HG03280 (cell line): Measurements from ENCODE around the gene SYNE2.
"Not testable (repeated sequence)": the region's sequence is repeated elsewhere in the genome, so short reads cannot be mapped to it uniquely, and the experiment has no call there.

Source experiments
- ATAC-seq: cut with Tn5 transposase; IDR thresholded peaks from one replicate; pipeline ENCODE4 v1.9.1; 2021; ENCODE audit warnings: mild to moderate bottlenecking, moderate library complexity; ENCODE audit not compliant: unreplicated experiment

SYNE2 gene

DNA sequence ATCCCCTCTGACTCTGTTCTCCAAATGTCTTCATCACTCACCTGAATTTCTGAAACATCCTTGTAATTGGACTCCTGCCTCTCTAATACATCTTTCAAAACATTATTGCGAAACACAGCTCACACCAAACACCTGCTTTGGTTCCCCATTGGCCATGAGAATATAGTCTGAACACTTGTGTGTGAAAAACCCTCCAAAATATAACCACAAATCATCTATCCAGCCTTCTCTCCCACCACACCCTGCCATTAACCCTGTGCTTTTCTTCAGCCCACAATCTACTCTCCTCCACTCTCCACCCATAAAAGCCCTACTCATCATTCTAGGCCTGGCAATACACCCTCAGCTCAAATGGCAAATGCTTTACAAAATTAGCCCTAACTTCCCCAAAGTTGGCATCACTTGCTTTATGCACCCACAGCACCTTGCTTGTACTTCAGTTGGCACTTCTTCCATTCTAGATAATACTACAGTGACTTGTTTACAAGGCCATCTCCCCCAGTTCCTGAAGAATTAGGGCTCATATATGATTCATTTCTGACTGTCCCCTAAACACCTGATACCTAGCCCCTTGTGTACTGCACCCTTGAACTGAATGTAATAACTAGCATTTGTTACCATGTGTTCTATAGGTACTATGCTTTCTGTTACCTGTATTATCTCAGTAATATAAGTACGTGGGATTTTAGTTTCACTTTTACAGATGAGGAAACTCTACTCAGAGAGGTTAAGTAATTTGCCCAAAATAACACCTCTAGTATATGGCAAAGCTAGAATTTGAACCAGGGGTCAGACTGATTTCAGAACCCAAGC lies 17.3 kb downstream of the SYNE2 start:
- peak; percentile 50 for ATAC-seq

DNA sequence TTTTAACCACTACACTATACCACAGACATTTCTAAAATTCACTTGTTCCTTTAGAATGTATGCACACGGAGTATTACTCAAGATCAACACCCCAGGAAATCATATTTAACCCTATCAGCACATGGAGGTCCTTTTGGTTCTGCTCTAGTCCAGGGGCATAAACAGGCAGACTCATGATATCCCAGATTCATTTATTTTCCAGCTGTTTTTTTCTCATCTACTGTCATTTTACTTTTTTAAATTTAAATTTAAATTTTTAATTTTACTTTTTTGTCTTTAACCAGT lies 17.9 kb downstream of the SYNE2 start:
- not testable (repeated sequence) for ATAC-seq

DNA sequence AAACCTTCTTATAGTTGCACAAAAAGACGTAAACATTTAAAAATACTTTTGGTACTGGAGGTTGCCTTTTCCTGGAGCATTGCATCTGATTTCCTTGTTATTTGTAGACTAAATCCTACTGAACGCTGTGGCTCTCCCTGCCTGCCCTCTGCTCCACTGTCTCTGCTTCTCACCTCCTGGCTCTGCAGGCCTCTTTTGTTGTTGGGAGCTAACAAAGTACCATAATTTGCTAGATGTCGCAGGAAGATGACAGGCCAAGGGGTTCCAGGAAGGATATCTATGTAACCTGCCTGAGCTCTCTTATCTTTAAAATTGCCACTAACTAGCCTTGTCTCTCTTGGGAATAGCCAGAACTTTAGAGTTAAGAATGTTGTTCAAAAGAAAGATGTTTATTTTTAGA lies 21.4 kb downstream of the SYNE2 start:
- ATAC-seq = no peak

DNA sequence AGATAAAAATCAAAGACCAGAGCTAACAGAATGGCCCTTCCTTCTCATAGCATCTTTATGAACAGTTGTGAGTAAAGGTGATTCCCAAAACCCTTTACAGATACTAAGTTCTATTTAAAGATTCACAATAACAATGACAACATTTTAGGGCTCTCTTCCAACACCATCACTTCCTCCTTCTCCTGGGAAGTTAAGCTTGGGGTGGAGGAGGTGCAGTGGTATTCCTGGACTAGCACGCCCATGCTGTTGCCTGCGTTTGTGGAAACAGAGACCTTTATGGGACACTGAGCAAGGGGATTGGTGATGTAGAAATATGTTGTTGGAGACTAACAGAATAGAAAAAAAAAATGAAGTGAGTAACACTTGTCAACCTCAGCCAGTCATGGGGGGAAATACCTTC lies 22.5 kb downstream of the SYNE2 start:
- no peak for ATAC-seq

DNA sequence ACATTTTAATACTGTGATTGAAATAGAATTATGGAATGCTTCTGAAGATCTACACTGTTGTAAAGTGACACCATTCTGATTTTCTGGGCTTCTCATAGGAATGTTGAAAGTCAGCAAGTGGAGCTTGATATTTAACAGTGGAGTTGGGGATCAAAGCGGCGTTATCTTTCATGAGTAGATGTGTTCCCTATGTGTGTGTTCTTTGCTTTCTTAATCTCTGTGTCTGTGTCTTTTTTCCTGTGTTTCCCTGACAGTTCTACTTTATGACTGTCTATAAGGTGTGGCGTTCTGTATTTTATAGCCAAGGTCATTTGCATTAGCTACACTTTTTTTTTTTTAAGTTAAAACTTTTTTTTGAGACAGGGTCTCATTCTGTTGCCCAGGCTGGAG lies 24.7 kb downstream of the SYNE2 start:
- no peak for ATAC-seq

DNA sequence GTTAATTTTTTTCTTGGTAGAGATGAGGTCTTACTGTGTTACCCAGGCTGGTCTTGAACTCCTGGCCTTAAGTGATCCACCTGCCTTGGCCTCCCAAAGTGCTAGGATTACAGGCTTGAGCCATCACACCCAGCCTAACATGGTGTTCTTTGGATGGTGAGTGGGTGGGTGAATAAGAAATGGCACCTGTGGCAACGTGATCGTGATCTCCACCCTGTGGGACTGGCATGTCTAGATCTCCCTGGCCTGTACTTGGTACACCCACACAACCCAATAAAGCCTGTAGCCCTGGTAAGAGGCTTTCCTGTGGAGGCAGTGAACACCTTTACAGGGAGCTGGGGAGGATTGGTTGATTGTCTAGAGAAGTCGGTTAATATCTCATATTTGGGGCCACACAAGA lies 25.2 kb downstream of the SYNE2 start:
- ATAC-seq = no peak

DNA sequence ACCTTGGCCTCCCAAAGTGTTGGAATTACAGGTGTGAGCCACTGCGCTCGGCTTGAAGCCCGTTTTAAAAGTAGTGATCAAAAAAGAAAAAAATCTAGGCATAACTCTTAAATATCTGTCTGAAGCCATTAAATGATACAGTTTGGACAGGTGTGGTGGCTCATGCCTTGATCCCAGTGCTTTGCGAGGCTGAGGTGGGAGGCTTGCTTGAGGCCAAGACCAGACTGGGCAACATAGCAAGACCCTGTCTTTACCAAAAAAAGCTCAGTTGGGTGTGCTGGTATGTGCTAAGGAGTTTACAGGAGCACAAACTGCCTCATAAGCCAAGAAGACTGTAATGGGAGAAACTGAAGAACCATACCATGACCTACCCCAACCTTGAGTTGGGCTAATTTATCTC lies 26.0 kb downstream of the SYNE2 start:
- ATAC-seq = no peak

DNA sequence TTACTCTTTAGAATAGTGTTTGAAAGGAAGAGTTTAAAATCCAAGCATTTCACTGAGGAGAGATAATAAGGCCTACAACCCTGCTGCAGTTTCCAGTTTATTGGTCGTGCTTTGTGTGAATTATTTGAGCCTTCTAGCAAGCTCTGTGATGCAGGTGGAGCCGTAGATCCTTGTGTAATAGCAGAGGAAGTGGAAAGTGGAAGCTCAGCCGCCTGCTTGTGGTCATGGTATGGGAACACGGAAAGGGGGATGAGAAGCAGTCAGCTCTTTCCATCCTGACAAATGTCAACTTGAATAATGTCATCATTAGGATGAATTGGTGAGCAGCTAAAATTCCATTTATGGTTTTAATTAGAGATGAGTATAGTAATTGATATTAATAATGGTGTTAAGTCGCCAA lies 29.1 kb downstream of the SYNE2 start:
- no peak for ATAC-seq

DNA sequence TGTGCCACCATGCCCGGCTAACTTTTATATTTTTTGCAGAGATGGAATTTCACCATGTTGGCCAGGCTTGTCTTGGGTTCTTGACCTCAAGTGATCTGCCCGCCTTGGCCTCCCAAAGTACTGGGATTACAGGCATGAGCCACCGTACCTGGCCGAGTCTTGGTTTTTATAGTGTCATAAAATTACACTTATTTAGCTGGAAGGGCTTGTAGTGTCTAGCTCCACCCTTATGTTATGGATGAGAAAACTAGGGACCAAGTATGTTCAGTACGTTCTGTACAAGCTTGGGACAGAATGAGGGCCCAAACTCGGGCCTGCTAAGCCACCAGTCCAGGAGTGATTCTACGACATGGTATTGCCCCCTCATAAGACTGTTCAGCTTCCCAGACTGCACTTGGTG lies 35.1 kb downstream of the SYNE2 start:
- no peak for ATAC-seq

DNA sequence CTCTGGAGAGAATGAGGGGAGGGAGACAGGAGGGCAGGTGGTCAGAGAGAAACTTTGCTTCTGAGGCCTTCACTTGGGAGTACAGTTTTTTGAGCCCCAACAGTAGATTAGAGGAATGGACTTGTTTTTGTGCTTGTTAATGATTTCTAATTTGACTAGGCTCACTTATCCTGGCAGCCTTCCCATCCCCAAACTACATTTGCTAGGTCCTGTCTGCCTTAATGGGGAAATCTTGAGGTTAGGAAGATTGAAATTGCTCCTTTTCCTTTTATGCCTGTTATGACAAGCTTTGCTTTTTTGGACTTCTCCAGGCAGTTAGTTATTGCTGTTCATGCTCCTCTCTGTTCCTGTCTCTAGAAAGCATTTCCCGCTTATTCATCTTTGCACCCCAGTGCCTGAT lies 37.7 kb downstream of the SYNE2 start:
- no peak for ATAC-seq

DNA sequence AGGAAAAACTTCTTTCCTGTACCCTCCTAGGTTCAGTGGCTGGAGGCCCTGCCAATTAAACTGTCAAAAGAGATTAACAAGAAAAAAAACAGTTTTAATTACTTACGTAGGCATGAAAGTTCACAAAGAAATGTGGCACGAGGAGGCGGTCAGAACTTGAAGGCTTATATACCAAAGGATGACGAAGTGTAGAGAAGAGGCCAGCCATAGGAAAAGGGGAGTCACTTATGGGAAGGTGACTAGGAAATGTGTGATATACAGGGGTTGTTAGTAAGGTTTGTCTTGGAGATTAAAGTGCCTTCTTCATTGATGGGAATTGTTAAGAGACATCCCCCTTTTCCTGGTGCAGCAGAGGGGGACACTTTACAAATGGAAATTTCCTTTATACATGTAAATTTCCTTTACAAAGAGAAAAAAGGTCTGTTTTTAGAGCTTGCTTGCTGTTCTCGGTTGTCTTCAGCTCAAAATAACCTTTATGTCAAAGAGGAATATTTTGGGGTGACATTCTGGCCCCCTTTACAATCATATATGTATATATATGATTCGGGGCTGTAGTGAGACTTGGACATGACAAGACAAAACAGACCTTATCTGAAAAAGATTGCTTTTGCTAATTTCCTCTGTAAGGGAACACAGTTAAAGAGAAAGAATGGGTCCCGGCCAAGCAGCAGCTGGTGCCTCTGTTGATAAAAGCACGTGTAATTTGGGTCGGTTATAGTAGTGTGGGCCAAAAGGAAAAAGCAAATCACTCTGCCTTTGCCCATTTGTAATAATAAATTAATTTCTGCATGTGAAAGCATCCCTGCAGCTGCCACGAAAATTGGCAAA lies 38.6 kb downstream of the SYNE2 start:
- ATAC-seq = no peak

DNA sequence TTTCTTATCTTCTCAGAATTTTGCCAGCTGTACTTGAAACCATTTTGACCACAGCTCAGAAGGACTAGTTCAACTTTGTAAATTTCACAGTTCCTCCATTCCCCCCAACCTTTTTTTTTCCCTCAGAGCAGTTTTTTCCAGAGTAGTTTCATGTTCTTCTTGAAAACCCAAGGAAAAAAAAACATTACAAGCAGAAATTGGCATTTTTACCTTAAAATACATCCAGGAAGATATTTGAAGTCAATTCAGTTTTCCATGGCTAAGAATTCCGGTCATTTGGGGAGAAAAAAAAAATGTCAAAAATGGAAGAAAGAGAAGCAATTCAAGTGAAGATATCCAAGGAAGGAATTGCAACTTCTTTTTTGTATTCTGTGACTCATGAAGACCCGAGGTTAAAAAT lies 39.5 kb downstream of the SYNE2 start:
- no peak for ATAC-seq

DNA sequence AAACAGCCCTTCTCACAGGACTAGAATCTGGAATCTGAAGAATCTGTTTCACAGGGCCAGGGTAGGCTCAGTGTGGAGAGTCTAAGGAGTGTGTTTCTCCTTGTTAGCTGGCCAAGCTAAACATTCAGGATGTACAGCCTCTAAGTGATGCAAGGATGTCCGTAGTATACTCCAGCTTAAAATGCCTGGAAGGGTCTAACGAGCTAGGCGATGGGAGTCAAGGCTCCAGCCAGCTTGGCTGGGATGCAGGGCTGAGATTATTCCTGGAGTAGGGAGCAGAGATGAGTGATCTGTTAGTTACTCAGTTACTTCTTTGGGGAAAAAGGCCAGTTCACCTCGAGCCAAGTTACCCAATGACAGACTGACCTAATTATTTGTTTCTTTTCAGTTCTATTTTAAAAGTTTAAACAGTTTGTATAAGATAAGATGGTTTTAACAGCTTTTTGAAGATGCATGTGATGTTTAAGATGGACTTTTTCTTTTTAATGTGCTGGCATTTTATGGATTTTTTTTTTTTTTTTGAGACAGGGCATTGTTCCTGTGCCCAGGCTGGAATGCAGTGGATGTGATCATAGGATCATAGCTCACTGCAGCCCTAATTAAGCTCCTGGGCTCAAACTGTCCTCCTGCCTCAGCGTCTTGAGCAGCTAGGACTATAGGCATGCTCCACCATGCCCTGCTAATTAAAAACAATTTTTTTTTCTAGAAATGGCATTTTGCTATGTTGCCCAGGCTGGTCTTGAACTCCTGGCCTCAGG lies 41.1 kb downstream of the SYNE2 start:
- ATAC-seq = no peak

DNA sequence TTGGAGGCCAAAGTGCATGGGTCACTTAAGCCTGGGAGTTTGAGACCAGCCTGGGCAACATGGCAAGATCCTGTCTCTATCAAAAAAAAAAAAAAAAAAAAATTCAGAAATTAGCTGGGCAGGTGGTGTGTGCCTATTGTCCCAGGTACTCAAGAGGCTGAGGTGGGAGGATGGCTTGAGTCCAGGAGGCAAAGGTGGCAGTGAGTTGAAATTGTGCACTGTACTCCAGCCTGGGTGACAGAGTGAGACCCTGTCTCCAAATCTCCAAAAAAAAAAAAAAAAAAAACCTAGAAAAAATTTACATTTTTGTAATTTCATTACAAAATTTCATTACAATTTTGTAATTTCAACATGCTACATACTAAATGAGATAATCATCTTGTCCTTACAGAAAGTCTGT lies 42.7 kb downstream of the SYNE2 start:
- ATAC-seq = no peak

DNA sequence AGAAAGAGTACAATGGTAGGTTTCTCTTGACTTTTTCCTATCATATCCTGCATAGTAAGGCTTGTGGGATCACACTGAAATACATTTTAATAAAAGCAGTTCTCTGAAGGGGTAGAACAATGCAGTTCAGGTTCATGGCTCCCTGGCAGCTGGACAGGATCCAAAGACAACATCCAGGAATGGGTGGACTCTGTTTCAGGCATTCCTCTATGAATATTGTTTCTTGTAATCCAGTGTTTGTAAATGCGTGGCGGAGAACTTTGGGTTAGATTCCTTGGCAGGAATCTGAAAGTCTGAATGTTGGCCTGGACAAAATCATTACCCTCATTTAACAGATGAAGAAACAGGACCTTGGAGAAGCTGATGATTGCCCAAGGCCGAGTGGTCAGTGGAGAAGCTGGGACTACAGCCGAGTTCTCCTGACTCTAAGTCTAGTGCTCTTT lies 43.5 kb downstream of the SYNE2 start:
- no peak for ATAC-seq

DNA sequence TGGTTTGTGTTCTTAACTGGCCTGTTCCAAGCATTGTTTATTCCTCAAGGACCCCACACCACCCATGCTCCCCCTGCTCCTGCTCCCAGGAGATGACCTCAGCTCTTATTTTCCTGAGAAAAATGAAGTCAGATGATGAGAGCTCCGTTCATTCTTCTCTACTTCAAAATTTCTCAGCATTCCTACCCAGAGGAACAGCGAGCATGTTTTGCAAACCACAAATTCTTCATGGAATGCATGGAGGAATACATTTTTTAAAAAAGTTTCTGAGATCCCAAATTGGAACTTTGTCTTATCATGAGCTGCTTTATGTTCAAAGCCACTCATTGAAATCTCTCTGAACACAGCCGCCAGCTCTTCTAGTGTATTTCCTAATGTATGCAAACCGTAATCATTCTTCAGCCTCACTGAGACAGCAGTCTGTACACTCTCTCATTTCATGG lies 44.9 kb downstream of the SYNE2 start:
- no peak for ATAC-seq

DNA sequence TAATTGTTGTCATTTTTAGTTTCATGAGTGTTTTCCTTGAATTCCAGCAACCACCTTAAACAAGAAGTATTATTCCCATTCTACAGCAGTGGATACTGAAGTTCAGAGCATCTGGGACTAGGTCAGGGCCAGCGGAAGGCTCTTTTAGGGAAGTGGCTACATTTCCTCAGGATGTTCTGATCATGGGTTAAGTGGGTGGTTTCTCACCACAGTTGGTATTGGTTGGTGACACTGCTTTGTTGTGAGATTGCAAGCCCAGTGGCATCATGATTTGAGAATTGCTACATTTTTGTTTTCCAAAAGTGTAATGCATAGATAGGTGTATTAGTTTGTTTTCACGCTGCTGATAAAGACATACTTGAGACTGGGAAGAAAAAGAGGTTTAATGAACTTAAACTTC lies 47.1 kb downstream of the SYNE2 start:
- no peak for ATAC-seq

DNA sequence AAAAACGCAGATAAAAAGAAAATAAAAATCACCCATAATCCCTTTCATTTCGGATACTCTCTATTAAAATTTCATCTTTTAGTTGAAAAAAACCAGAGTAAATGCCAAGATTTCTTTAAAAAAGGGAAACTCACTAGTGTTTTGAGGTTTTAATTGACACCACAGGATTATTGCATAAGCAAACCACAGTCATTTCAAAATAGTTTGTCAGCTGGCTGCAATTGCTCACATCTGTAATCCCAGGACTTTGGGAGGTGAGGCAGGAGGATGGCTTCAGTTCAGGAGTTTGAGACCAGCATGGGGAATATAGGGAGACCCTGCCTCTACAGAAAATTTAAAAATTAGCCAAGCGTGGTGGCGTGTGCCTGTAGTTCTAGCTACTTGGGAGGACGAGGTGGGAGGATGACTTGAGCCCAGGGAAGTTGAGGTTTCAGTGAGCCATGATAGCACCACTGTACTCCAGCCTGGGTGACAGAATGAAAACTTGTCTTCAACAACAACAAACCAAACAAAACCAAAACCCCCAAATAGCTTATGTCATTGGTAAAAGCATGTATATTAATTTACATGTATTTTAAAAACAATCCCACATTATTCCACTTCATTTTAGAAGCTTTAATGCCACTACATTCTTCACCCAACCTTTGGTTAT lies 48.8 kb downstream of the SYNE2 start:
- ATAC-seq = no peak

DNA sequence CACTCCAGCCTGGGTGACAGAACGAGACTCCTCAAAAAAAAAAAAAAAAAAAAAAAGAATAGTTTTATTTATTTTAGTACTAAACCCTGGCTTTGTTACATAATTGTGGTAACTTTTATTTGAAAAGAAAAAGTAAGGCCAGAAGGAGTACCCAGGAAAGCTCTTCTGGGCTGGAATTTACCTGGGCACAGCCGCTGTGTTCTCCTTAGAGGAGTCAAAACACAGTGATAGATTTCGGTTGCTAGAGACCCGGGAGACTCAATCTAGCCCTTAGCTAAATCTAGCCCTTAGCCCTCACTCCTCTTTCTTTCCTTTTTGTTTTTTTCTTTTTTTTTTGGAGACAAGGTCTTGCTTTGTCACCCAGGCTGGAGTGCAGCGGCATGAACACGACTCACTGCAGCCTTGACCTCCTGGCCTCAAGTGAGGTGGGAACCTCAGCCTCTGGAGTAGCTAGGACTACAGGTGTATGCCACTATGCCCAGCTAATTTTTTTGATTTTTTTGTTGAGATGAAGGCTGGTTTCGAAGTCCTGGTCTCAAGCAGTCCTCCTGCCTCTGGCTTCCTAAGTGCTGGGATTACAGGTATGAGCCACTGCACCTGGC lies 49.7 kb downstream of the SYNE2 start:
- no peak for ATAC-seq

DNA sequence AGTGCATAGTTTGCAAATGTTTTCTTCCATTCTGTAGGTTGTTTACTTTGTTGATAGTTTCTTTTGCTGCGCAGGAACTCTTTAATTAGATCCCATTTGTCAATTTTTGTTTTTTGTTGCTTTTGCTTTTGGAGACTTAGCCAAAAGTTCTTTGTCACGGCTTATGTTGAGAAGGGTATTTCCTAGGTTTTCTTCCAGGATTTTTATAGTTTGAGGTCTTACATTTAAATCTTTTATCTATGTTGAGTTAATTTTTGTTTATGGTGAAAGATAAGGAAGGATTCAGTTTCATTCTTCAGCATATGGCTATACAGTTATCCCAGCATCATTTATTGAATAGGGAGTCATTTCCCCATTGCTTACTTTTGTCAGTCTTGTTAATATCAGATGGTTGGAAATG lies 51.9 kb downstream of the SYNE2 start:
- ATAC-seq = no peak

DNA sequence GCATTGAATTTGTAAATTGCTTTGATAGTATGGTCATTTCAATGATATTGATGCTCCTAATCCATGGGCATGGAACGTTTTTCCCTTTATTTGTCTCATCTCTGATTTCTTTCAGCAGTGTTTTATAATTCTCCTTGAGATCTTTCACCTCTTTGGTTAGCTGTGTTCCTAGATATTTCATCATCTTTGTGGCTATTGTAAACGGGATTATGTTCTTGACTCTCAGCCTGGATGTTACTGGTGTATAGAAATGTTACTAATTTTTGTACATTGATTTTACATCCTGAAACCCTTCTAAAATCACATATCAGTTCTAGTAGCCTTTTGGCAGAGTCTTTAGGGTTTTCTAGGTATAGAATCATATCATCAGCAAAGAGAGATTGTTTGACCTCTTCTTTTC lies 52.6 kb downstream of the SYNE2 start:
- no peak for ATAC-seq
